ENCODE results near the gene ZNF444.

The ZNF444 gene

DNA sequence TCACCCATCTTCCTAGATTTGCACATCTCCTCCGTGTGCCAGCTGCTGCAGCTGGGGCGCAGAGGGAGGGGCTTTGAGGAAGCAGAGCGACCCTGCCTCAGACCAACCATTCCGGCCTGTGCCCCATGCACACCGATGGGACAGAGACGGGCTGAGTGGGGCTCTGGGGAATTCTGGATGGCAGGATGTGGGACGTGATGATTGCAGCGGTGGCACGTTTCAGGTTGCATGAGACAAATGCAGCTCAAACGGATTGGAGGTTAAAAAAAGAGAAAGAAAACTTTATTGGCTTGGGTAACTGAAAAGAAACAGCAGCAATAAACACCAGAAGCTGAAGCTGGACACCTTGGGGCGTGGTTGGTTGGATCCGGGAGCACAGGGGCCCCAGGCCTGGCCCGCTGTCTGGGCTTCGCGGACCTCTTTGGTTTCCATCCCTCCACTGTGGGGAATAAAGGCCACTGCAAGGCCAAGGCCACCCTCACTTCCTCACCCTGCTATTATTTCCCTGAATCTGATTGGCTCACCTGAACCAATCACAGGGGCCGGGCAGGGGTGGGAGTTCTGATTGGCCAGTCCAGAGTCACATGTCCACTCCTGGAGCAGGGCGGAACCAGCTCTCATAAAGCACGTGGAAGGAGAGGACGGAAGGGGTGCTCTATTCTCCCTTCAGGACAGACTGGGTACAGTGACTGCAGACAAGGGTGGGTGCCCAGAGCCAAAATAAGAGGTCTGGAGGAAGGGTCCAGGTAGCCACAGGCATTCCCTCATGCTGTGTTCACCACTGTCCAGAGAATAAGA is 13.9 kb upstream of the ZNF444 start:
- no peak overlapping the region for H3K4me3 ChIP-seq (ENCODE audit: low read depth, low read length)
- TF ChIP-seq CTCF (IDR thresholded peaks at IDR 0.05; ENCODE audit: low read depth, low read length) = no peak

DNA sequence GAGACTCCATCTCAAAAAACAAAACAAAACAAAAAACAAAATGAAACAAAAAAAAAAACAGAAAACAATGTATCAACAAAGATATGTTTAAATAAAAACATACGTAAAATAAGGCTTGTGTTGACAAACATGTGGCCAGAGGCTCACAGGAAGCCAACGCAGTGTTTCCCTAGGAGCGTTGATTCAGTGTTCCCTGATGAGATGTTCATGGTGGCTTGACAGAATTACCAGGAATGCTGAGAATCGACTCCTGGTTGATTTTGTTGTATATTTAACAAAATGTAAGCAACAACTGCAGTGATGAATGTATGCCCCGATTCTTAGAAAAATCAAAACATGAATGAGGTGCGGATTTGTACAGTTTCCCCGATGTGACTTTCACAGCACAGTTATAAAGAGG is 11.1 kb upstream of the ZNF444 start:
- no peak for TF ChIP-seq CTCF (IDR thresholded peaks at IDR 0.05; ENCODE audit: low read depth, low read length)

DNA sequence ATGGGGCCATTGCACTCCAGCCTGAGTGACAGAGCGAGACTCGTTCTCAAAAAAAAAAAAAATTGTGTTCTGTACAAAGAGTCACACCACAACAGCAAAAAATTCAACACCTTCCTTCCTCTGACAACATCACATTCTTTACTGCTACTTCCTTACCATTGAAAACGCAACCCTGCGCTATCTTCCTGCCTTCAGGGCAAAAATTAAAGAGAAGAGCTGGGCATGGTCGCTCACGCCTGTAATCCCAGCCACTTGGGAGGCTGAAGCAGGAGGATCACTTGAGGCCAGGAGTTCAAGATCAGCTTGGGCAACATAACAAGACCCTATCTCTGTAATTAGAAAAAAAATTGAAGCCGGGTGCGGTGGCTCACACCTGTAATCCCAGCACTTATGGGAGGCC is 9.4 kb upstream of the ZNF444 start:
- no peak overlapping the region for H3K4me3 ChIP-seq (ENCODE audit: low read depth, low read length)
- no peak for TF ChIP-seq CTCF (IDR thresholded peaks at IDR 0.05; ENCODE audit: low read depth, low read length)

More for the DNA sequence above, 11.1 kb upstream of the ZNF444 start:
- H3K4me3 ChIP-seq (ENCODE audit: low read depth, low read length) = no peak overlapping the region

- TF ChIP-seq CTCF (IDR thresholded peaks at IDR 0.05; ENCODE audit: low read depth, low read length) = no peak
- H3K4me3 ChIP-seq (ENCODE audit: low read depth, low read length) = 0 out of 2 replicates have a peak overlapping the region, but pooled peaks have one; percentile 1
These were observed 8.7 kb upstream of the ZNF444 start for GRCh38 chr19:56132316-56132822.

GRCh38 chr19:56133858-56134653 is 7.0 kb upstream of the ZNF444 start:
- no peak overlapping the region for H3K4me3 ChIP-seq (ENCODE audit: low read depth, low read length)
- TF ChIP-seq CTCF (IDR thresholded peaks at IDR 0.05; ENCODE audit: low read depth, low read length) = no peak

DNA sequence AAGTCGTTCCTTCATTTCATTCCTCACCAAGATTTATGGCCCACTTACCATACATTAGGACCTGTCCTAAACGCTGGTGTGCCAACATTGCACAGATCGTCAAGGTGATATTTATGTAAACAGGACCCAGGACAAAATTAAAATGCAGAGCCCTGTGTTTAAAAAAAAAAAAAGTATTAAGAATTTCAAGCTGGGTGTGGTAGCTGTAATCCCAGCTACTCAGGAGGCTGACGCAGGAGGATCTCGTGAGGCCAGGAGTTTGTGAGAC is 6.5 kb upstream of the ZNF444 start:
- TF ChIP-seq CTCF (IDR thresholded peaks at IDR 0.05; ENCODE audit: low read depth, low read length) = no peak
- no peak overlapping the region for H3K4me3 ChIP-seq (ENCODE audit: low read depth, low read length)

DNA sequence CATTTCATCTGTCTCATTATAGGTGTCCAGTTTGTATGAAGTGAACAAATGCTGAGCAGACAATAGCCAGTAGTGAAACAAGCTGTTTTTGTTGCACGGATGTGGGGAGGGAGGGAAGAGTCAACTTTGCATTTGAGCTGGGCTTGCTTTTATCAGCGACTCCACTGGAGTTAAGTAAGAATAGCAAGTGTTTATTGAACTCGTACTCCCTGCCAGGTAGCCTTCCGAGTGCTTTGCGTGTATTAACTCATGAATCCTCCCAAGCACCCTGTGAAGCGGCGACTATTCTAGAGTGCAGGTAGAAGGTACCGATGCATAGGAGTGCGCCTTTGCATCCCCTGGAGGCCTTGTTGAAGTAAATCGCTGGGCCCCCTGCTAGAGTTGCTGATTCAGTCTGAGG is 4.7 kb upstream of the ZNF444 start:
- no peak for TF ChIP-seq CTCF (IDR thresholded peaks at IDR 0.05; ENCODE audit: low read depth, low read length)
- H3K4me3 ChIP-seq (ENCODE audit: low read depth, low read length) = no peak overlapping the region
